Kasumi-1 (cell line): ENCODE measurements around the gene CACNA2D3.
"Not testable (repeated sequence)": the region's sequence is repeated elsewhere in the genome, so short reads cannot be mapped to it uniquely, and the experiment has no call there.

Source experiments
- DNase-seq, 2 experiments: peaks; one replicate each; lab custom pipeline; 2025; lab: John Stamatoyannopoulos, UW

CACNA2D3 gene

GRCh38 chr3:54122324-54123002, at the start of gene CACNA2D3:
TSS of gene CACNA2D3 (plus strand) at chr3:54122552.
- DNase-seq = no peak

GRCh38 chr3:54073386-54073785, 49.0 kb upstream of the CACNA2D3 start:
- DNase-seq = no peak

GRCh38 chr3:54079314-54079713, 43.0 kb upstream of the CACNA2D3 start:
- DNase-seq = no peak

GRCh38 chr3:54079730-54080325, 42.5 kb upstream of the CACNA2D3 start:
- DNase-seq = no peak

GRCh38 chr3:54083921-54084320, 38.4 kb upstream of the CACNA2D3 start:
- DNase-seq = no peak

GRCh38 chr3:54085936-54086335, 36.4 kb upstream of the CACNA2D3 start:
- no peak for DNase-seq

- no peak for DNase-seq
These were observed 35.5 kb upstream of the CACNA2D3 start for GRCh38 chr3:54086652-54087405.

- no peak for DNase-seq
These were observed 34.6 kb upstream of the CACNA2D3 start for GRCh38 chr3:54087581-54088410.

- DNase-seq = no peak
These were observed 28.7 kb upstream of the CACNA2D3 start for GRCh38 chr3:54093491-54094248.

GRCh38 chr3:54094926-54095325, 27.4 kb upstream of the CACNA2D3 start:
- no peak for DNase-seq

GRCh38 chr3:54099381-54099780, 23.0 kb upstream of the CACNA2D3 start:
- no peak for DNase-seq

- no peak for DNase-seq
These were observed 18.3 kb upstream of the CACNA2D3 start for GRCh38 chr3:54104084-54104483.

GRCh38 chr3:54116129-54116528, 6.2 kb upstream of the CACNA2D3 start:
- not testable (repeated sequence) for DNase-seq

- no peak for DNase-seq
These were observed 1.5 kb upstream of the CACNA2D3 start for GRCh38 chr3:54120657-54121413.

GRCh38 chr3:54121414-54122323, 683 bp upstream of the CACNA2D3 start:
- DNase-seq = no peak

- DNase-seq = no peak
These were observed 837 bp downstream of the CACNA2D3 start for GRCh38 chr3:54123003-54123775.

- no peak for DNase-seq
These were observed 1.4 kb downstream of the CACNA2D3 start for GRCh38 chr3:54123776-54124196.

GRCh38 chr3:54125300-54125699, 2.9 kb downstream of the CACNA2D3 start:
- DNase-seq = no peak

GRCh38 chr3:54126551-54126950, 4.2 kb downstream of the CACNA2D3 start:
- DNase-seq = no peak
